Fibroblast of pulmonary artery (primary cell): ENCODE results near the gene DLGAP1.

ENCODE experiments used
- DNase-seq: peaks from one replicate; pipeline ENCODE4 v3.0.0-alpha.2; 2010; ENCODE audit warnings: low read depth
- H3K4me3 ChIP-seq: replicated peaks from 2 replicates; pipeline ENCODE4 v1.5.1; 2011; ENCODE audit warnings: low read depth, mild to moderate bottlenecking, control low read depth, low read length, moderate library complexity
- TF ChIP-seq, protein P1 (sequence below): IDR thresholded peaks from 2 replicates; pipeline ENCODE4 v1.5.1; 2011; ENCODE audit warnings: mild to moderate bottlenecking, control low read depth, low read length, inconsistent platforms; ENCODE audit errors: missing control alignments

DLGAP1 gene

DNA sequence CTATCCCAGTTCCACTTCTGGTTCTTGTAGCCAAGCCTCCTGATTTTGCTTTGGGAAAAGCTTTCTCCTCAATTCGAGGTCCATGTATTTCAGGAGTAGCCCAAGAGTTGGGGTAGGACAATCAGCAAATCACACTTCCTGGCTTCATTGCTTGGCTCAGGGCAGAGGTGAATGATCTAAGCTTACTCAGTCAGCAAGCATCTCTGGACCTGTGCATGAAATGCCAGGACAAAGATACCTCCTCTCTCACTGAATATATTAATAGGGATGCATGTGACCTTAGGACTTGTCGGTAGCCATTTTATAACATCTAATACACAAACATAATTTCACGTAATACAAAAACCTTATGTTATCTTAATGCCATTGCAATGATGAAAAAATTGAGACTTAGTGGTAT, 632.0 kb downstream of the DLGAP1 start:
- DNase-seq: no peak
- TF ChIP-seq, protein P1, sequence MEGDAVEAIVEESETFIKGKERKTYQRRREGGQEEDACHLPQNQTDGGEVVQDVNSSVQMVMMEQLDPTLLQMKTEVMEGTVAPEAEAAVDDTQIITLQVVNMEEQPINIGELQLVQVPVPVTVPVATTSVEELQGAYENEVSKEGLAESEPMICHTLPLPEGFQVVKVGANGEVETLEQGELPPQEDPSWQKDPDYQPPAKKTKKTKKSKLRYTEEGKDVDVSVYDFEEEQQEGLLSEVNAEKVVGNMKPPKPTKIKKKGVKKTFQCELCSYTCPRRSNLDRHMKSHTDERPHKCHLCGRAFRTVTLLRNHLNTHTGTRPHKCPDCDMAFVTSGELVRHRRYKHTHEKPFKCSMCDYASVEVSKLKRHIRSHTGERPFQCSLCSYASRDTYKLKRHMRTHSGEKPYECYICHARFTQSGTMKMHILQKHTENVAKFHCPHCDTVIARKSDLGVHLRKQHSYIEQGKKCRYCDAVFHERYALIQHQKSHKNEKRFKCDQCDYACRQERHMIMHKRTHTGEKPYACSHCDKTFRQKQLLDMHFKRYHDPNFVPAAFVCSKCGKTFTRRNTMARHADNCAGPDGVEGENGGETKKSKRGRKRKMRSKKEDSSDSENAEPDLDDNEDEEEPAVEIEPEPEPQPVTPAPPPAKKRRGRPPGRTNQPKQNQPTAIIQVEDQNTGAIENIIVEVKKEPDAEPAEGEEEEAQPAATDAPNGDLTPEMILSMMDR: no peak
- no peak overlapping the region for H3K4me3 ChIP-seq

DNA sequence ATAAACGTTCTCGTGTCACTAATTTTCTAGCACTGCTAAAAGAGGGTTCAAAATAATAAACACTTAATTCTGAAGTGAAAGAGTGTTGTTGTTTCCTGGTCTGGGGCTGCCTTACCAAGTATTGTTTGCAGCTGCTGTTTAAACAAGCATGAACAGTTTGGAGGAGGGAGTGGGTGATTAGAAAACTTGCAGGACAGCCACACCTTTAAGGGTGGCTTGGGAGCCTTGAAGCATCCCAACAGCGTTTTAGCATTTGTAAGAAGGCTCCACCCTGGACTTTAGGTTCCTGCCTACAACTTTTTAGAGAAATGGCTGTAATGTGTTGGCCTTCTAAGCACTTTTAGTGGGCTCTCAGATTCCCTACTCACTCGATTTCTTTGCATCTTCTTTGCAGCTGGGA, 633.6 kb downstream of the DLGAP1 start:
- no peak for DNase-seq
- no peak overlapping the region for H3K4me3 ChIP-seq
- TF ChIP-seq, protein P1: no peak

DNA sequence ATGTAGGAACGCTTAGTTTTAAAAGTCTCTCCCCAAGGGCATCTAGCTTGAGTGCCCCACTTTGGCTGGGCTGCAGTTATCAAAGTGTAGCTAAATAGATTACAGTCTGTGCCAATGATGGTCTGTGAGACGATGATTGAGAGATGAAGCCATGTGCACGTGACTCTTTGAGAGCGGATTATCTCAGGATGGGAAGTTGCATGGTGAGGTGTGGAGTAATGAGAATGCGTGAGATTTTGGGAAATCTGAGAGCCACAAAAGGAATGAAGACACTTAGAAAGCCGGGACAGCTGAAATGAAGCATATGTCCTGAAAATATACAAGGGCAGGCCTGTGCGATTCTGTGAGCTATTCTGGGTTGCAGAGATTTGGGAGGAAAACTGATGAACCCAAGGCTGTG, 635.1 kb downstream of the DLGAP1 start:
- H3K4me3 ChIP-seq: no peak overlapping the region
- TF ChIP-seq, protein P1: no peak
- DNase-seq: no peak

DNA sequence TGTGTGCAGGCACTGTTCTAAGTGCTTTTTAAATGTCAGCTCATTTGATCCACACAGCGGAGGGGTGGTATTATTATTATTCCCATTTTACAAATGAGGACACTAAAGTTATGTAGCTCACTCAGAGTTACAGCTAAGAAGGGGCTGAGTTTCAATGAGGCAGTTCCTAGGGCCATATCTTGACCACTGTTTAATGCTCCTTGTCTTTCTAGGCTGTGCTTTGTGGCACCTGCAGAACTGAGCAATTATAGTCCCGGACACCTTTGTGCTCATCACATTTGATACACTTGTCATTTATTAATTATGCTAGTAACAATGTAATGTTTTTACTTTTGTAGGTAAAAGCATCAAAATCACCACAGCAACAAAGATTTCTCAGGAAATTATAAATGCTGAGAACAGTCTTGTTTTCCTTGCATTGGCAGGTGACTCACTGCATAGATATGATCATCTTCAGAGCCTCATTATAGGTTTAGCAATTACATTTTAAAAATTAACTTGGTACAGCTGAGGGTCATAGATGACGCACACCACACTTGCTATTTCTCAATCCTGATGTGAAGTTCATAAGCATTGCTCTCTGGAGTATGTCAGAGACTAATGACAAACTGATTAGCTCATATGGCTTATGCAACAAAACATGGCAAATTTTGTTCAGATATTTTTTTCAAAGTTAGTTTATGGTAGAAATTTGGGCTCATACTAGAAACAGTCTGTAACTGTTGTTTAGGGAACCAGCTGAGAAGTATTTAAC, 638.3 kb downstream of the DLGAP1 start:
- no peak overlapping the region for H3K4me3 ChIP-seq
- TF ChIP-seq, protein P1: no peak
- peak; percentile 95 for DNase-seq

DNA sequence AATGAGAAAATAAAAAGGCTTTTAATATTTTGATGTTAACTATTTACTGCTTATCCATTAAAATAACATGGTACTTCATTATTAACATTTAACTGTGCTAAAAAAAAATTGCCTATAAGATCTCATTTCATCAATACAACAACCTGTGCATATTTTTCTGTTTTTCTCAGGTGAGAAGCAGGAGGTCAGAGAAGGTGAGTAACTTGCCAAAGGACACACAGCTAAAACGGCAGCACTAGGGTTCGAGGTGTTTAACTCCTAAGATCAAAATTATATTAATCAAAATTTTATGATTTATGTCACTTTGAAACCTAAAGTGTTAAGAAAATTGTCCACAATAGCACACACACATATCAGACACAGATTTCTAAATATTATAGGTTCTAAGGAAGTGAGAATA, 639.1 kb downstream of the DLGAP1 start:
- TF ChIP-seq, protein P1: no peak
- DNase-seq: no peak
- H3K4me3 ChIP-seq: no peak overlapping the region

DNA sequence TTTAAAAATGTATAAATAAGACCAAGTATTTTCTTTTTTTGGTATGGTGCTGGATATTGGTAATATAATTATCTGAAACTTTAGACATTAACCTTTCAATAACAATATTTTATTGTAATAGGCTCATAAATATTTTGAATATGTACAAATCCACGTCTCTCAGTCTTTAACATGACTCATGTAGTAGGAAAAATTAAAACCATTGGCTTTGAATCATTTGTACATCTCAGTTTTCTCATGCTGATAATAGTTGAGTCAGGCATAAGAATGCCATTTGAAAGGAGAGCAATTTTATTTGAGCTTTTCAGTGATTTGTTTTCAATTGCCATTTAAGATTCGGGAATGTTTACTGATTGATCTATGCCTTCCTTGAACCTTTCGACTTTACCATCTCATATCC, 640.3 kb downstream of the DLGAP1 start:
- TF ChIP-seq, protein P1: no peak
- no peak overlapping the region for H3K4me3 ChIP-seq
- peak; percentile 37 for DNase-seq

DNA sequence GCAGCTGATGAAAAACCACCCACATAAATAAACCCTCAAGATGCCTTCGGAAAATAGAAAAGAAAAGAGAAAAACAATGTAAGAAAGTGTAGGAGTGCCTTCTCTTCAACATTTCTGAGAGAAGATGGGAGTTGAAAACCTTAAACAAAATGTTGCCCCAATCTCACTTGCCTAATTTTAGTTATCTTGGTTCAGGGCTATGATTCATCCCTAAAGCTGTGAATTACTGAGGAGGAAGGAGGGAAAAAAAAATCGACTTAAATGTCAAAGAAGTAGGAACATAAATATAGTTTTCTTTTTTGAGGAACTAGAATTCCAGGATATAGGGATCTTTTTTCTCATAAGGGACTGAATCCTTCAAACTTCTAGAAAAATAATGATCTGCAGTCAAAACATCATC, 644.8 kb downstream of the DLGAP1 start:
- DNase-seq: peak; percentile 39
- TF ChIP-seq, protein P1: no peak
- H3K4me3 ChIP-seq: no peak overlapping the region
